Sigmoid colon (tissue), 7 donors: ENCODE data around the gene PSAP. TPM values are rescaled to one million over a fixed set of nuclear protein-coding genes. Genes with fewer than 3 reads are reported as not detected.

Source experiments
- DNase-seq: peaks from one replicate; pipeline ENCODE4 v3.0.0-alpha.2; 2019
- H3K27ac ChIP-seq, 4 donors: fragments of 200-600 bp; sonication (generic); one replicate each; pipeline ENCODE4 v1.5.1; 2016 to 2019; ENCODE audit warnings: mild to moderate bottlenecking in 1 of 4
- H3K27me3 ChIP-seq, 3 donors: fragments of 200-600 bp; sonication (generic); one replicate each; pipeline ENCODE4 v1.5.1; 2019; ENCODE audit warnings: mild to moderate bottlenecking in 1 of 3
- H3K36me3 ChIP-seq, 4 donors: fragments of 200-600 bp; sonication (generic); one replicate each; pipeline ENCODE4 v1.5.1; 2016 to 2019
- H3K4me1 ChIP-seq, 4 donors: fragments of 200-600 bp; sonication (generic); one replicate each; pipeline ENCODE4 v1.5.1; 2017 to 2019
- H3K4me3 ChIP-seq, 4 donors: fragments of 200-600 bp; sonication (generic); one replicate each; pipeline ENCODE4 v1.5.1; 2017 to 2019; ENCODE audit warnings: mild to moderate bottlenecking in 2 of 4, moderate library complexity in 1 of 4
- H3K9me3 ChIP-seq, 4 donors: fragments of 200-600 bp in 3 of 4; sonication (generic) in 3 of 4; one replicate each; pipeline versions ENCODE4 v1.5.1 to v1.6.1; 2013 to 2019
- EP300 ChIP-seq, 4 donors: sonication (generic); formaldehyde crosslinking; IDR thresholded peaks; one replicate each; pipeline ENCODE4 v1.6.1; 2017; ENCODE audit warnings: antibody characterized with exemption in 4 of 4
- POLR2A ChIP-seq, 2 donors: fragments of 450-650 bp; IDR thresholded peaks; one replicate each; pipeline ENCODE4 v1.6.1; 2016; ENCODE audit warnings: antibody characterized with exemption in 2 of 2, mild to moderate bottlenecking in 2 of 2, moderate library complexity in 2 of 2
- POLR2AphosphoS5 ChIP-seq, 4 donors: sonication (generic); formaldehyde crosslinking; IDR thresholded peaks; one replicate each; pipeline ENCODE4 v1.6.1; 2017; ENCODE audit warnings: antibody characterized with exemption in 4 of 4
- WGBS, 2 donors: extraction: QIAGEN DNeasy Blood & Tissue Kit; methylation state at CpG; one replicate each; pipeline ENCODE4 v1.1.7; 2013; 5-methylcytosine and 5-hydroxymethylcytosine counted together
- intact Hi-C: fragments of 100-400 bp; cut with DNase I; formaldehyde crosslinking; loops from one replicate; pipeline ENCODE4 v1.15.1; 2023
- polyA plus RNA-seq, 3 donors: library from polyadenylated mRNA; stranded (reverse); fragments of 200-250 nt; gene quantifications; one replicate each; pipeline ENCODE4 v1.2.3, GENCODE V29; 2013
- total RNA-seq, 4 donors: library from RNA; depleted of rRNA; stranded (reverse); fragments of >200 nt; gene quantifications; one replicate each; pipeline ENCODE4 v1.1.0, GENCODE V29; 2016
- TF ChIP-seq, protein P1 (sequence below), 4 experiments: fragments of 450-650 bp in 3 of 4; fragments of 200-600 bp in 1 of 4; IDR thresholded peaks; one replicate each; pipeline ENCODE4 v1.5.1; 2016 to 2019; ENCODE audit warnings: antibody characterized with exemption in 4 of 4, mild to moderate bottlenecking in 3 of 4, moderate library complexity in 2 of 4
- donor health status: healthy with polysubstance abuse.
- donor health status: Bipolar disorder and iron deficiency.
- donor health status: healthy.

PSAP gene
- total and polyA plus RNA-seq, 7 donors, result 200 to 960 (median 636) TPM

DNA sequence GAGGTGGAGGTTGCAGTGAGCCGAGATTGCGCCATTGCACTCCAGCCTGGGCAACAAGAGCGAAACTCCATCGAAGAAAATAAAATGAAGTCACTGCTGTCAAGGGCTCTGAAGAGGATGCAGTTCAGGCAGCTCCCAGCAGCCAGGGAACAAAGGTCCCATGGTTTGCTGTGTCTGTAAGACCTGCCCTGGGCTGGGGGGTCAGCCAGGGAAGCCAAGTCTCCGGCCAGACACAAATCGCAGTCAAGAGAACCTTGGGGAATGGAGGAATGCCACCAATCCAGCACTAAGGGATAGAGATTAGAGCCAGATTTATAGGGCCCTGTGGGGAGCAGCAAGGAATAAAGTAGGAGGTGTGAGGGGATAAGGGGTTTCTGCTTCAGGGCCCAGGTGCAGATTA is 48.8 kb downstream of the PSAP start:
- H3K27me3 ChIP-seq, result peaks cover 0 to 13% (median 0%) of the 10 kb centered on the region in 3 donors
- H3K9me3 ChIP-seq, result no peaks in the 10 kb centered on the region
- no peaks in the 10 kb centered on the region for H3K36me3 ChIP-seq
- no peak for DNase-seq
- TF ChIP-seq EP300 (IDR thresholded peaks at IDR 0.05), result no peak
- TF ChIP-seq POLR2A (IDR thresholded peaks at IDR 0.05), result no peak
- no peak for TF ChIP-seq POLR2AphosphoS5 (IDR thresholded peaks at IDR 0.05)
- TF ChIP-seq, protein P1, sequence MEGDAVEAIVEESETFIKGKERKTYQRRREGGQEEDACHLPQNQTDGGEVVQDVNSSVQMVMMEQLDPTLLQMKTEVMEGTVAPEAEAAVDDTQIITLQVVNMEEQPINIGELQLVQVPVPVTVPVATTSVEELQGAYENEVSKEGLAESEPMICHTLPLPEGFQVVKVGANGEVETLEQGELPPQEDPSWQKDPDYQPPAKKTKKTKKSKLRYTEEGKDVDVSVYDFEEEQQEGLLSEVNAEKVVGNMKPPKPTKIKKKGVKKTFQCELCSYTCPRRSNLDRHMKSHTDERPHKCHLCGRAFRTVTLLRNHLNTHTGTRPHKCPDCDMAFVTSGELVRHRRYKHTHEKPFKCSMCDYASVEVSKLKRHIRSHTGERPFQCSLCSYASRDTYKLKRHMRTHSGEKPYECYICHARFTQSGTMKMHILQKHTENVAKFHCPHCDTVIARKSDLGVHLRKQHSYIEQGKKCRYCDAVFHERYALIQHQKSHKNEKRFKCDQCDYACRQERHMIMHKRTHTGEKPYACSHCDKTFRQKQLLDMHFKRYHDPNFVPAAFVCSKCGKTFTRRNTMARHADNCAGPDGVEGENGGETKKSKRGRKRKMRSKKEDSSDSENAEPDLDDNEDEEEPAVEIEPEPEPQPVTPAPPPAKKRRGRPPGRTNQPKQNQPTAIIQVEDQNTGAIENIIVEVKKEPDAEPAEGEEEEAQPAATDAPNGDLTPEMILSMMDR (IDR thresholded peaks at IDR 0.05), result no peak
- WGBS, 2 donors, result 96 to 97% methylated on average over 6 of the region's 6 CpGs
- H3K4me1 ChIP-seq, result no peaks in the 10 kb centered on the region
- no peak overlapping the region for H3K4me3 ChIP-seq
- intact Hi-C loops, result no loop called here
- H3K27ac ChIP-seq, result no peak overlapping the region

DNA sequence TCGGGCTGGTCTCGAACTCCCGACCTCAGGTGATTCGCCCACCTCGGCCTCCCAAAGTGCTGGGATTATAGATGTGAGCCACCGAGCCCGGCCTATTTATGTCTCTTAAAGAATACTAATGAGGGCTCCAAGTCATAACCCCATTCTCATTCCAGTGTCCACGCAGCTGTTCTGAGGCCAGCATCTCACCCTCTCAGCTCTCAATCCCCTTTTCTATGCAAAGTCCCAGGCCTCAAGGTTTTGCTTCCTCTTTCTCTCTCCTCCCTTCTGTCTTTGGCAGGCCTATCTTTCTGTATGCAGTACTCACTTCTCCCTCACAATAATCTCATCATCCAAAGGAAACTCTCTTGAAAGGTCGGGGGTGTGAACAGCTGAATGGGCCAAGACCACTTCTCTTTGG is 49.7 kb downstream of the PSAP start:
- TF ChIP-seq EP300 (IDR thresholded peaks at IDR 0.05), result no peak
- TF ChIP-seq, protein P1 (IDR thresholded peaks at IDR 0.05), result no peak
- TF ChIP-seq POLR2A (IDR thresholded peaks at IDR 0.05), result no peak
- TF ChIP-seq POLR2AphosphoS5 (IDR thresholded peaks at IDR 0.05), result no peak
- H3K4me3 ChIP-seq, result no peak overlapping the region
- no peaks in the 10 kb centered on the region for H3K4me1 ChIP-seq
- no peak for DNase-seq
- WGBS, 2 donors, result 77 to 88% methylated on average over 9 of the region's 9 CpGs
- peaks cover 0 to 5% (median 0%) of the 10 kb centered on the region in 3 donors for H3K27me3 ChIP-seq
- no peak overlapping the region for H3K27ac ChIP-seq
- no peaks in the 10 kb centered on the region for H3K9me3 ChIP-seq
- intact Hi-C loops, result no loop called here
- H3K36me3 ChIP-seq, result no peaks in the 10 kb centered on the region

DNA sequence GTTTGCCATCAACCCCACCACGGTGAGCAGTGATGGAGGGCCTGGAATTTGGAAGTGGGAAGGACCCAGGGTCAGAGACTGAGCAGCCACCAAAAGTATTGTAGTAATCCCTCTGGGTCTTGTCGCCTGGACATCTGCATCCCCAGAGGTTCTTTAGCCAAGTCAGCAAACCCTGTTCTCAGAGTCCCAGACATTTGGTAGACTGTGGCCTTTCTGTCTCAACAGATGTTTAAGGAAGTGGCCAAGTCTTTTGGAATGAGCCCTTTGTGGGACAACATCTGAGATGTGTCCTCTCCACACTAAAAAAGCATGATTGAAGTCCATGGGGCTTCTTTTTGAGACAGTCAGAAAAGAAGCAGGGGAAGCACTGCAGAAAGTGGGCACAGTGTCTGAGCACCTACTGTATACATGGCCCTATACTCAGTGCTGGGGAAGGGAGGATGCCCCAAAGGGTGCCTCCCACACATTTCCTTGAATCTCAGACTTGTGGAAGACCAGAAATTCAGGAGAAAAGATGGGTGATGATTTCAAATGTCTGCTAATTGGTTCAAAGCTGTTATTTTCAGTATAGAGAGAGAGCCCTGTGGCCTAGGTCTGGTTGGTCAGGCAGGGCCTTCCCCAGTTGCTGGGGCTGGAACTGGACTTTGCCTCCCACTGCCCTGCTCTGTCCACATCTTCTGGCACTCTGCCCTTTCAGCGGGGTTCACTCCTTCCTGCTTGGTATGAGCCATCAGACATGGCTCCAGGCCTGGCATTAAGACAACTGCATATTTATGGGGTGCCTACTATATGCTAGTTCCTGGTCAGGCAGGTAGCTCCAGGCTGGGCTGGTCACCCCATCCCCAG is 51.2 kb downstream of the PSAP start:
- WGBS, 2 donors, result 59 to 73% methylated on average over 3 of the region's 3 CpGs
- Histone ChIP-seq H3K27ac (no peak overlapping the region), H3K4me1 (no peaks in the 10 kb centered on the region), H3K9me3 (no peaks in the 10 kb centered on the region), H3K4me3 (no peak overlapping the region), H3K36me3 (no peaks in the 10 kb centered on the region), H3K27me3 (no peaks in the 10 kb centered on the region)
- intact Hi-C loops, result no loop called here
- no peak for DNase-seq
- TF ChIP-seq EP300 (IDR thresholded peaks at IDR 0.05), result no peak
- TF ChIP-seq POLR2A (IDR thresholded peaks at IDR 0.05), result no peak
- TF ChIP-seq, protein P1 (IDR thresholded peaks at IDR 0.05), result no peak
- no peak for TF ChIP-seq POLR2AphosphoS5 (IDR thresholded peaks at IDR 0.05)

GRCh38 chr10:71799112-71799511 is 51.9 kb downstream of the PSAP start:
- no peak for DNase-seq
- Histone ChIP-seq H3K4me1 (no peaks in the 10 kb centered on the region), H3K27me3 (no peaks in the 10 kb centered on the region), H3K36me3 (no peaks in the 10 kb centered on the region), H3K4me3 (no peak overlapping the region), H3K27ac (no peak overlapping the region), H3K9me3 (no peaks in the 10 kb centered on the region)
- intact Hi-C loops, result no loop called here
- TF ChIP-seq, protein P1 (IDR thresholded peaks at IDR 0.05), result no peak
- TF ChIP-seq POLR2AphosphoS5 (IDR thresholded peaks at IDR 0.05) (no peak), EP300 (IDR thresholded peaks at IDR 0.05) (no peak), POLR2A (IDR thresholded peaks at IDR 0.05) (no peak)
- 71 to 90% methylated on average over 10 of the region's 10 CpGs for WGBS, 2 donors

DNA sequence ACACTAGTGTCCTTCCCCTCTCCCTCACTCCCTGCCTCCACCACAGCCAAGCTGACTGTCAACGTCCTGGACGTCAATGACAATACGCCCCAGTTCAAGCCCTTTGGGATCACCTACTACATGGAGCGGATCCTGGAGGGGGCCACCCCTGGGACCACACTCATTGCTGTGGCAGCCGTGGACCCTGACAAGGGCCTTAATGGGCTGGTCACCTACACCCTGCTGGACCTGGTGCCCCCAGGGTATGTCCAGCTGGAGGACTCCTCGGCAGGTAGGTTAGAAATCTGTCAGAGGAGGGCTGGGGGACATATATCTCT is 52.8 kb downstream of the PSAP start:
- Histone ChIP-seq H3K27ac (no peak overlapping the region), H3K9me3 (no peaks in the 10 kb centered on the region), H3K4me1 (no peaks in the 10 kb centered on the region), H3K27me3 (no peaks in the 10 kb centered on the region), H3K36me3 (no peaks in the 10 kb centered on the region), H3K4me3 (no peak overlapping the region)
- TF ChIP-seq POLR2A (IDR thresholded peaks at IDR 0.05) (no peak), EP300 (IDR thresholded peaks at IDR 0.05) (no peak), POLR2AphosphoS5 (IDR thresholded peaks at IDR 0.05) (no peak)
- TF ChIP-seq, protein P1 (IDR thresholded peaks at IDR 0.05), result no peak
- no peak for DNase-seq
- WGBS, 2 donors, result 81 to 90% methylated on average over 6 of the region's 6 CpGs
- intact Hi-C loops, result no loop called here
